HG02763 (cell line): Measurements from ENCODE around the gene MYOC.
"Not testable (repeated sequence)": the region's sequence is repeated elsewhere in the genome, so short reads cannot be mapped to it uniquely, and the experiment has no call there.

Source experiments
- ATAC-seq: cut with Tn5 transposase; IDR thresholded peaks from one replicate; pipeline ENCODE4 v1.9.1; 2021; ENCODE audit warnings: mild to moderate bottlenecking, moderate library complexity; ENCODE audit not compliant: unreplicated experiment

The MYOC gene

DNA sequence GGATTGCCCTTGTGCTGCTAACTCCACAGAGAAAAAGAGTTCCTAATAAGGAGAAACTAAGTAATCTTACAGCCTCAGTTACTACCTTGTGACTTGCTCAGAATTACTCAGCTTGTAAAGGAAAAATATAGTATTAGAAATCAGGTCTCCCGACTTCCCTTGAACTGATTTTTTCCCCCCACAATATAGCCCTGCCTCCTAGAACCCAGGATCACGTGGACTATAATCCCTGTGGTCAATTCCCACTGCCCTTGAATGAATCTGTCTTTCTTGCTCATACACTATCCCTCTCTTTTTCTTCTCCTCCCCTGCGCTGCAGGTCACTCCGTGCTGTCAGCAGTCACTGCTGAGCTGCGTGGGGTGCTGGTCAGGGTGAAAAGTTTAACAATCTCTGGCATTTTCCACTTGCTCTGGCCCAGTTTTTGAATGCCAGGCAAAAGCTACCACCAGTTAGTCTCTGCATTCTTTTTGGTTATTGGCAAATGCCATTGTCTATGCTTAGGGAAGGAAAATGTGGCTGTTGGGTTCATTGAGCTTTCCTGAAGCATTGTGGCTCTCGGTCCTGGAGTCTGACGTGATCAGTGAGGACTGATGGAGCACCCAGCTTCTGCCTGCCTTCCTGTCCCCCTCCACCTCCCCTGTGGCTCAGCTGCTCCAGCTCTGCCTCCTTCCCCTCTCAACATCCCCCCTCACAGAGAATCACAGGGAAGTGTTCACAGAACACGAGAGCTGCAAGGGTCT is 1.9 kb upstream of the MYOC start:
- no peak for ATAC-seq

DNA sequence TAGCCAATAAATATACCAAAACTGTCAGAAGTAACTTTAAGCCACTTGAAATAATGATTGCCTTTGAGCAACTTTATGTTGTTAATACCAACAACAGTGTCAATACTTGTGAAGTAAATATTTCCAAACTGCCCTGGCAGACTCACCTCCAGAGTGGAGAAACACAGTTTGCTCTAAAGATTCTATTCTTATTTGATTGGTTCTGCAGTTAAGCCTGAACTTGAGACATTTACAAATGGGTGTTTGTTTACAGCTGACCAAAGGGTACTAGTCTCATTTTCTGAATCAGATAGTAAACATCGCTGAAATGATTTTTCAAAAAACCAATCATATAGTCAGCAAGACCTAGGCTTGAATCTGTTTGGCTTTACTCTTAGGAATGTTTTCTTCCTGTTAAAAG is 1.3 kb upstream of the MYOC start:
- no peak for ATAC-seq

DNA sequence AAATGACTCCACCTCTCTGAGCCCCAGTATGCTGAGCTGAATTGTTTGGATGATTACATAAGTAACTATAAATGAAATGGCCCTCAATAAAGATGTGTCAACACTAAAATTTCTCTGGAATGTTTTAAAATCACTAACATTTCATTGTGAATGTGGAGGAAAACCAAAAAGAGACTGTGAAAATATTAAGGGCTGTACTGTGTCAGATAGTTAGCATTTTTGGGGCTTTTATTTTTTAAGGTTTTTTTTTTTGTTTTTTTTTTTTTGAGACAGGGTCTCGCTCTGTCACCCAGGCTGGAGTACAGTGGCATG is 6.3 kb downstream of the MYOC start:
- no peak for ATAC-seq

DNA sequence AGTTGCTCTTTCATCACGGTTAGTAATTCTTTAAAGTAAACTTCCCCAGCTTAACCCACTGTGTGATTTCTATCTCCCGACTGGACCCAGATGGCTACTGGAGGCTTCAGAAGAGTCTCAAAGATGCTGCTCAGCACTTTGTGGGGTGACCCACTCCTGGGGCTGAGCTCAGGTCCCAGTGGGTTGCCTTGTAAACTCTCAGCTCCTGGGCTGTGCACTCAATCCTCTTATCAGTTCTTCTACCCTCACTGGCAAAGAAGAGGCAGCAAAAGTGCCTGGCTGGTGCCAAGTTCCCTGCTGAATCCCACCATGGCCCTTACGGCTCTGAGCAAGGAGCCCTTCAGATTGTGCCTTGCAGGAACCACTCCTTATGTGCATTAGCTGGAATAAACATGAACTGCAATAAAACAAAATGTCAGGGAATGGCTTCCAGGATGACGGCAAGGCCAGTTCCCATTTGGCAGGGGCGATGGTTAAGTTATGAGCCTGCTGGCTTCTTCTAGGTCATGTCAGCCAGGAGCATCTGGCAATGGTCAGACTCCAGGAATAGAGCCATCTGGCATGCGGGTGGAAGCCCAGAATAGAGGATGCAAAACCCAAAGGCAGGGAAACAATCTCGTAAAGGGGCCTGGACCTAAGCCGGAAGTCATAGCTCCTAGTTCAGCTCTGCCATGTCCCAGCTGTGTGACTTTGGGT is 6.8 kb downstream of the MYOC start:
- ATAC-seq = no peak

DNA sequence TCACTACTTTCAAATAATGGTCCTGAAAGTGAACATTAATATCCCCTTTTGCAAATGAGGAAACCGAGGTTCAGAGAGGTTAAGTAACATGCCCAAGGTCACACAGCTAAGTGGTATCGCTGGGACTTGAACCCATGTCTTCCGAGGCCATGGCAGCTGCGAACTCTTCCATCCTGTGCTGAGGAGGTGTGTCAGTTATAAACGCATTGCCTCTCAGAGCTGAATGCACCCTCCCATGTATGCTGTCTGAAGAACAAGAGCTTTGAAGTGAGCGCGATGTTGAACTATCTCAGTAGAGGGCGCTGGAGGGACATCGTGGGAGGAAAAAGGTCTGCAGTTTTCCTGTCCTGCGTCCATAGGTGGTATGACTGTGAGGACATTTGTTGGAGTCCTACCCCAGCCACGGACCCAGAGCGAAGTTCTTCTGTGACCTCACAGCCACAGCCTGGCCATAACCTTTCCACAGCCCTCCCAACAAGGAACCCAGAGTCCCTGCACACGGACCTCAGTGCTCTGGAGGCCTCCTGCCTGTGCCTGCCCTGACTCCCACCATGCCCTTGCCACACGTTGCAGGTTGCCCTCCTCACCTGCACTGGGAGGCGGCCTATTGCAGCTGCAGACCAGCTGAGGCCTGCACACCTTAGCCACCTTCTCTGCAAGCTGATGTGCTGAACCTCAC is 7.5 kb downstream of the MYOC start:
- no peak for ATAC-seq

DNA sequence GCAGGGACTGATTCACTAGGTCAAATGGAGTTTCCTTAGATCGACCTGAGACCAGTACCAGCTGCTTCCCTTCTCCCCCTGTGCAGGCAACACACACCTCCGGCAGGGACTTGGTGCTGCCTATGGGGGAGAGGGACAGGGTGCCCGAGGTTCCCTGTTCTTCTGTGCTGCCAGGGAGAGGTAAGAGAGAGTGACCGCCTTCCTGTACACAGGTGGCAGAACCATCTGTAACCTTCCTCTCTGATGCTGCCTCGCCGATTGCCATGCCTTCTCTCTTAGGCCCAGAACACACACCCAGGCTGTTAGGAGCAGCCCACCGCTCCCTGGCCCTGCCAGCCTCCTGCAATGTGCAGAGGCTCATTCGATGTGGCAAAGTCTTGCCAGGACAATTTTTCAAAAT is 9.3 kb downstream of the MYOC start:
- no peak for ATAC-seq

DNA sequence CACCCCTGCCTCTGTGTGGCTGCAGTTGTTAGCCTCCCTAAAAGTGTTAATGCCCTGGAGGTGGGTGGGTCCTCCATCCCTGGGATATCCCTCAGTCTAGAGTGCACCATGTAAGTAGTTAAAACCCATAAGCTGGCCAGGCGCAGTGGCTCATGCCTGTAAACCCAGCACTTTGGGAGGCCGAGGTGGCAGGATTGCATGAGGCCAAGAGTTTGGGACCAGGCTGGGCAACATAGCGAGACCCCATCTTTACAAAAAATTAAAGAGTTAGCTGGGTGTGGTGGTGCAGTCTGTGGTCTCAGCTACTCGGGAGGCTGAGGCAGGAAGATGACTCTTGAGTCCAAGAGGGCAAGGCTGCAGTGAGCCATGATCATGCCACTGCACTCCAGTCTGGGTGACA is 10.3 kb downstream of the MYOC start:
- ATAC-seq = no peak

DNA sequence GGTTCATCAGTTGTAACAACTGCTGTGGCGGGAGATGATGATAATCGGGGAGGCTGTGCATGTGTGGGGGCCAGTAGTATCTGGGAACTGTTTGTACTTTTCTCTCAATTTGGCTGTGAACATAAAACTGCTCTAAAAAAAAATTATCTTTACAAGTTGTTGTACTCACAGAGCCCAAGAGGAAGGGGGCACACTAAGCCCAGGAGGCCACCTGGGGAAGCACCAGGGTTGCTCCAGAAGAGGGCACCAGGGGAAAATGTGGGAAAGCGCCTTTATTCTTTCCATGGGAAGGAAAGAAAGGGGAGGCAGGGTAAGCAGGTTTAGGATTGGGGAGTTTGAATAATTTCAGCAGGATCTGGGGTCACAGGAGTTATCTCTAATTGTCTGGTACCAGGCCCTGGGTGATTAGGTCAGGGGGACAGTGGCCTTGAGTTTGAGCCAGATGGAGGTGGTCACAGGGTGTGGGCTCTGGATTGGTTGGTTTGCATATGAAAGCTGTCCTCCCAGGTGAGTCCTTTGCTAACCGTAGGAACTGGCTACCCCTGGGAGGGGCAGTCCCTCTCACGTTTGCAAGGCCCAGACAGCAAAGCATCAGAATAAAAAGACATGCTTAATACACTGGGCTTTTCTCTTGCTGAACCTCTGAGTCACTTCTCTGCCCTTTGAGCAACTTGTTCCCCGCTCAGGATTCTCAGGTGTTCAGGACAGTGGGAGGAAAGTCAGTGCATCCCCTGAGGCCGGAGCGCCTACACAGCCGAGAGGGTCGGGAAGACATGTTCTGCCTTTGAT is 11.2 kb downstream of the MYOC start:
- ATAC-seq = no peak

DNA sequence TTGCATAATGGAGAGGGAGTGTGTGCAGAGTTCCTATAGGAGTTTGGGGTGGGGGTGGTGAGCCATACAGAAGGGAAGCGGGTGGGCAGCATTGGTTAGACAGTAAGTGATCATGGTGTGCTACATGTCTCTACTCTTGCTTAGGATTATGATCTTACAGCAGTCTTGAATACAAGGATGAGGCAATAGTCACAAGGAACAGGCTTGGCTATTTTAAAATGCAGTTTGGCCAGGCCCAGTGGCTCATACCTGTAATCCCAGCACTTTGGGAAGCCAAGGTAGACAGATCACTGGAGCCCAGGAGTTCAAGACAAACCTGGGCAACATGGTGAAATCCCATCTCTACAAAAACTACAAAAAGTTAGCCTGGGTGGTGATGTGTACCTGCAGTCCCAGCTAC is 12.3 kb downstream of the MYOC start:
- no peak for ATAC-seq

DNA sequence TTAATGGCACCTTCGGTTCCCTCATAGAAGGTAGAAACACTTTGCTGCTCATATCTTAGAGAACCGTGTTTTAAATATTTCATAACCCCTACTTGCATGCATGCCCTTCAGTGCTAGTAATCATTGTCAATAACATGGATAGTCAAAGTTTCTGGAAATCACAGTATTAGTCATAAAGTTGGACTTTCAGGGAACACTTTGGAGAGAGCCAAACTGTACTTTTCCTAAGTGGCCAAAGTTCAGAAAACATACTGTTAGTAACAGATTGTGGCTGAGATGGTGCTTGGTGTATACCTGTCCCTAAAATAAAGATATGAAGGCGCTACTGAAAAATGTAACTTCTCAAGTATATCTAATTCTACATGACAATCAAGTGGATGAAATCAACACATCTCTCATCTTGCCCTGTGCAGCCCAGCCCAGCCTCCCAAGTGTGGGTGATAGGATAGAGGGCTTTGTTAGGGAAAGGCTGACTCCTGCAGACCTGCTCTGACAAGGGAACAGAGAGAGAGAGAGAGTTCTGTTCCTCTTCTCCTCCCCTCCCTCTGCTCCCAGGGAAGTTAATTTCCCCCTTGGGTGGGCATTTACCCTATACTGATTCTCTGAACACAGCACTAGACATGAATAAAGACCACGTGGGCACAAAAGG is 14.4 kb downstream of the MYOC start:
- ATAC-seq = no peak

DNA sequence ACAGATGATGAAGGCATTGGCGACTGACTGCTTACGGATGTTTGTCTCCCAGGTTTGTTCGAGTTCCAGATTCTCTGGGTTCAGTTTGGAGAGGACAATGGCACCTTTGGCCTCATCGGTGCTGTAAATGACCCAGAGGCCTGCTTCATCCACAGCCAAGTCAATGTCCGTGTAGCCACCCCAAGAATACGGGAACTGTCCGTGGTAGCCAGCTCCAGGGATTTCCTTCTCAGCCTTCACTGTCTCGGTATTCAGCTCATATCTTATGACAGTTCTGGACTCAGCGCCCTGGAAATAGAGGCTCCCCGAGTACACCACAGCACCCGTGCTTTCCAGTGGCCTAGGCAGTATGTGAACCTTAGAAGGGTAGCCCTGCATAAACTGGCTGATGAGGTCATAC is 16.3 kb downstream of the MYOC start:
- no peak for ATAC-seq

DNA sequence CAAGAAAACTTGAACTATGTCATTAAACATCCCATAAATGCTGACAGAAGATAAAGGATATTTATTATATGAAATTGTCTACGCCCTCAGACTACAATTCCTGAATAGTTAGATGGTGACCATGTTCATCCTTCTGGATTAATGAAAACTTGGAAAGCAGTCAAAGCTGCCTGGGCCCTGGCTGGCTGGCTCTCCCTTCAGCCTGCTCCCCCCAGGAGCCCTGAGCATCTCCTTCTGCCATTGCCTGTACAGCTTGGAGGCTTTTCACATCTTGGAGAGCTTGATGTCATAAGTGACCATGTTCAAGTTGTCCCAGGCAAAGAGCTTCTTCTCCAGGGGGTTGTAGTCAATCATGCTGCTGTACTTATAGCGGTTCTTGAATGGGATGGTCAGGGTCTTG is 16.8 kb downstream of the MYOC start:
- no peak for ATAC-seq

DNA sequence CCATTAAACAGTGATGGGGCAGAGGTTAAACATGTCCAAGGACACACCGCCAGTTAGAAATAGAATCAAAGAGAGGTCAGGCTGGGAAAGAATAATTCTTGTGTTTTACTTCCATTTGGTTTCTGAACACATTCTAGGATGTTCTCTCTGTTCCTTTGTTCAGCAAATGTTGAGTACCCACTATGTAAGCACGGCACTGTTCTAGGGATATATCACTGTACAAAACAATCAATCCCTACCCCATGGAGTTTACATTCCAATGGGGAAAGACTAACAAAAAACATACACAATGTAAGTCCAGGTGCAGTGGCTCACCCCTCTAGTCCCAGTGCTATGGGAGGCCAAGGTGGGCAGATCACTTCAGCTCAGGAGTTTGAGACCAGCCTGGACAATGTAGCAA is 24.3 kb downstream of the MYOC start:
- no peak for ATAC-seq

DNA sequence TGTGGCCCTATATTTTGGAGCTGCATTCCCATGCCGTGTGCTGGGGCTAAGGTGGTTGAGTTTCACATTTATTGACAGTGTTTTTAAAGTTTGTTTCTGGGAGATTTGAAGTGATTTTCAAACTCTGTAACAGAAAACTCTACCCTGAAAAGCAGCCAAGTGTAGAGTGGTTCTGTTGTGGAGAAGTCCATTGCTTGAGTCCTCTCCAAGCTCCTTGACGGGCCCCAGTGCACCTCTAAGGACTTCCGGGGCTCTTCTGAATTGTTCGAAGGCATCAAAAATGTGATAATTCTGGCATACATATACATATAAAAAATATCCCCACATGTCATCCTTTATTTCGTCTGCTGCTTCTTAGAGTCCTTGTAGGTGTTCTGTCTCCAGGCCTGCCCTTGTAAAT is 25.5 kb downstream of the MYOC start:
- ATAC-seq = no peak

DNA sequence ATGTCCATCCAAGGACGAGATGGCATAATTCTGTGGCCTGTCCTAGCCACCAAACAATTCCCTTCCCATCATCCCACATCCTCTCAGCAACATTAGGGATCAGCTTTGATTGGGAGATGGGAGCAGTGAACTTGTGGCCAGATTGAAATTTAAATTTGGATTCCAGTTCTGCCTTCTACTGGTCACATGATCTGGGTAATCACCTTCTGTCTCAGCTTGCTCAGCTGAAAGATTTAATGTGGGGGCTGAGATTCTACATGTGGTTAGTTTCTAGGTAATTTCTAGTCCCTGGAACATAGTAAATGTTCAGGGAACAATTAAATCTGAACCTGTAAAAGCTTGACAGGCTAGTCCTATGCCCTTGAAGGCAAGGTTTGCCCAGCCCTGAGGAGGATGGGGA is 27.3 kb downstream of the MYOC start:
- ATAC-seq = no peak

DNA sequence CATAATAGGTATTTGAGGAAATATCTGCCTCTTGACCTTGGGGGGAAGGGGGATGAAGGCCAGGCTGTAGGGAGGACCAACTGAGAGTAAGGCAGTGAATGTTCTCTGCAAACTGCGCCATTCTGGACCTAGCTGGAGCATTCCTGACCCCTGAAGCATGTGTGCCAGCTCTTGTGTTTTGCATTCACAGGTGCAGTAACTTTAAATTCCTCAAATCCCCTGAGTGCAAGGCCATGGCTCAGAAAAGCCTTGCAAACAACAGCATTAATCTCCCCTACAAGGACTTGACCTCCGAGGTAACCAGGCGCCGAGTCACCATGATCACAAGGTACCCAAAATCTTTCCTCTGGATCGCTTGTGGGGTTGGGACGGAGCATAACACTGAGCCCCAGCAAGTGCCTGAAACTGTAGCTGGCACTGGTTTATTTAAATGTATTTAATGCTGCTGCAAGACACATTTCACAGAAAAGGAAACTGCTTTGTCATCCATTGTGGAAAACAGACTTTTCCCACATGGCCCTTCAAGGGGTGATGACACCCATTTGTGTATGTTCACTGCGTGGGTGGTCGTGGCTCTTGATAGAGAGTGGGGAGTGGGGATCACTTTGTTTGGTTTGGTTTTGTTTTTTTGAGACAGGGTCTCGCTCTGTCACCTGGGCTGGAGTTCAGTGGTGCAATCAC is 28.7 kb downstream of the MYOC start:
- ATAC-seq = no peak

DNA sequence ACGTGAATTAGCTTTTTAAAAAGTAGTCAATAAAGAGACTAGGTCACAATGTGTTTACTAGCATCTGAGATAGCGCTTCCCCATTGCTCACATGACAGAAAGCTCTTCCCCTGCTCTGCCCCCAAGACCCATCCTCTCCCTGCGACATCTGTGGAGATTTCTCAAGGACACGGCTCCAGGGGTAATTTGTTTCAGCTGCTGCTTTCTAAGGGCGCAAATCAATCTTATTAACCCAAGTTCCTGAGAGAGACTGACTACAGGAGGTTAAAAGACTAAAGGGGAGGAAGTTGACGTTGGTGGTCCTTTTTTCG is 30.4 kb downstream of the MYOC start, which contains the start of gene MYOCOS:
Gene MYOCOS (plus strand): TSS at position 92 of the 311 bp plus-strand sequence. CDS start 1,641 bp downstream, outside the sequence.
- no peak for ATAC-seq

DNA sequence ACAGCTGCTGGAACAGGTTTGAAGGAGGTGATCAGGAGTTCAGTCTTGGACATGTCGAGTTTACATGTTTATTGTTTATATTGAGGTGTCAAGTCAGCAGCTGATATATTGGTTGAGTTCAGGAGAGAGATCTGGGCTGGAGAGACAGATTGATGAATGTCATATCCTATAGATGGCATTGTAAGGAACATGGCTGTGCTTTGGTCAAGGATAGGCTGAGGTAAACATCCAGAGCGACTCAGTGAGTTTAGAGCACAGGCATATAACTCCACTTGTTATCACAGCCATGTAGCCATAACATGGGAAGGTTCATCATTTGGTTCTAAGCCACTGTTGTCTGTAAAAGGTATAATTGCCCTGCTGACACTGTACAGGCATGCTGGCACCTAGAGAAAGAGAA is 35.9 kb downstream of the MYOC start:
- ATAC-seq = no peak

DNA sequence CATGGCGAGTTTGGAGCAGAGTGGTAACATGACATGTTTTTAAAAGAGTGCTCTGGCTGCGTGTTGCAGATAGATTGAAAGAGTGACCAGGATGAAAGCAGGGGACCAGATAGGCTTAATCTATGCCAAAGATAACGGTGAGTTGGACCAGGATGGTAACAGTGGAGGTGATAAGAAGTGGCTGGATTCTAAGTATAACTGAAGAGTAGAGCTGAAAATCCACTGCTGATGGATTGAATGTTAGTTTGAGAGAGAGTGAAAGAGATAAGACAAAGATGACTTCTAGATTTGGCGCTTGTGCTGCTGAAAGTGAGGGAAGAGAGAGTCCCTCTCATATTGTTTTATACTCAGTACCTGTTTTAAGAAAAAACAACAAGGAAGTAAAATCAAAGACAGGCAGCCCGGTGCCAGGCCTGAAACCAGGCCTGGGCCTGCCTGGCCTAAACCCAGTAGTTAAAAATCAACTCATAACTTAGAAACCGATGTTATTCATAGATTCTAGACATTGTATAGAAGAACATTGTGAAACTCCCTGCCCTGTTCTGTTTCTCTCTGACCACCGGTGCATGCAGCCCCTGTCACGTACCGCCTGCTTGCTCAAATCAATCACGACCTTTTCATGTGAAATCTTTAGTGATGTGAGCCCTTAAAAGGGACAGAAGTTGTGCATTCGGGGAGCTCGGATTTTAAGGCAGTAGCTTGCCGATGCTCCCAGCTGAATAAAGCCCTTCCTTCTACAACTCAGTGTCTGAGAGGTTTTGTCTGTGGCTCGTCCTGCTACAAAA is 37.2 kb downstream of the MYOC start:
- ATAC-seq = not testable (repeated sequence)

DNA sequence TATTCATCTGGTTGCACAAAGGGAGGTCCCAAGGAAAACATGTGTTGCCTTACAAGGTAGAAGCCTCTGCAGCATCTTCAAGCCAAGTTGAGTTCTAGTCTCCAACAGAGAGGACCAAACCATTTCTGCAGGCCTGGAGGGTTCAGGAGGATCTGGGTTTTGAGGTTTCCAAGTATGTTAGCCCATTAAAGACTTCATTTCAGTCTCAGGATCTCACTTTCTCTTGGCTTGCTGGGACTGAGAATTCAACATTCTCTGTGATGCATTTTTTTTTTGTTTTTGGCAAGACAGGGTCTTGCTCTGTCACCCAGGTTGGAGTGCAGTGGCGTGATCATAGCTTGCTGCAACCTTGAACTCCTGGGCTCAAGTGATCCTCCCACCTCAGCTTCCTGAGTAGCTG is 39.2 kb downstream of the MYOC start:
- no peak for ATAC-seq
